Measurements from ENCODE around the gene GRIN3B. TPM values are rescaled to one million over a fixed set of nuclear protein-coding genes. Genes with fewer than 3 reads are reported as not detected.
"Not testable (repeated sequence)": the region's sequence is repeated elsewhere in the genome, so short reads cannot be mapped to it uniquely, and the experiment has no call there.

The GRIN3B gene
- total RNA-seq, 1 donor from 2014 or later, result not detected

GRCh38 chr19:1019616-1019961 lies 19.4 kb downstream of the GRIN3B start:
- DNase-seq, result no peak

GRCh38 chr19:1019980-1020867 lies 20.0 kb downstream of the GRIN3B start:
- DNase-seq, result no peak

GRCh38 chr19:1020868-1021425 lies 20.7 kb downstream of the GRIN3B start, which contains the start of gene TMEM259:
Gene TMEM259 (minus strand): TSS chr19:1021123. CDS start chr19:1020996, 127 bp downstream.
- peak; percentile 99 for DNase-seq

- DNase-seq, result not testable (repeated sequence)
Observed at GRCh38 chr19:1023883-1024188, 23.6 kb downstream of the GRIN3B start.

- DNase-seq, result not testable (repeated sequence)
Observed at GRCh38 chr19:1025080-1025479, 24.9 kb downstream of the GRIN3B start.

GRCh38 chr19:1025960-1026782 lies 26.0 kb downstream of the GRIN3B start, which contains the start of gene CNN2:
Gene CNN2 (plus strand): TSS chr19:1026608. CDS start chr19:1026662, 54 bp downstream.
- DNase-seq, result peak; percentile 89

- DNase-seq, result peak; percentile 57
Observed at GRCh38 chr19:1026783-1027649, 26.8 kb downstream of the GRIN3B start.

GRCh38 chr19:1027650-1028061 lies 27.4 kb downstream of the GRIN3B start:
- no peak for DNase-seq

- DNase-seq, result peak; percentile 94
Observed at GRCh38 chr19:1028062-1028926, 28.1 kb downstream of the GRIN3B start.

GRCh38 chr19:1032264-1032867 lies 32.1 kb downstream of the GRIN3B start:
- no peak for DNase-seq

- DNase-seq, result no peak
Observed at GRCh38 chr19:1035998-1036621, 35.9 kb downstream of the GRIN3B start.

- no peak for DNase-seq
Observed at GRCh38 chr19:1037621-1038064, 37.4 kb downstream of the GRIN3B start.

GRCh38 chr19:1038978-1039645 lies 38.9 kb downstream of the GRIN3B start:
- no peak for DNase-seq

- peak; percentile 98 for DNase-seq
Observed at GRCh38 chr19:1039646-1040475, 39.6 kb downstream of the GRIN3B start, which contains the start of gene ABCA7. Gene ABCA7 (plus strand): TSS chr19:1040107. CDS start chr19:1041362, 1,255 bp downstream.

GRCh38 chr19:1040476-1041271 lies 40.5 kb downstream of the GRIN3B start:
- peak; percentile 96 for DNase-seq

GRCh38 chr19:1041272-1041834 lies 41.1 kb downstream of the GRIN3B start:
- DNase-seq, result no peak
